H1 (cell line): Measurements from ENCODE around the gene PPFIA2. TPM values are rescaled to one million over a fixed set of nuclear protein-coding genes. Genes with fewer than 3 reads are reported as not detected.

ENCODE experiments used
- ATF2 ChIP-seq: IDR thresholded peaks from 2 replicates; pipeline ENCODE4 v1.6.1; 2012; ENCODE audit warnings: low read length, inconsistent platforms
- HDAC2 ChIP-seq, 2 experiments: fragments of 300-600 bp in 1 of 2; sonication (generic) in 1 of 2; IDR thresholded peaks; 2 replicates each; pipeline ENCODE4 v1.6.1; 2011 to 2012; ENCODE audit warnings: low read depth in 2 of 2, low read length in 2 of 2, mild to moderate bottlenecking in 2 of 2, moderate library complexity in 2 of 2, borderline replicate concordance in 1 of 2, inconsistent platforms in 1 of 2
- SRF ChIP-seq: IDR thresholded peaks from 2 replicates; pipeline ENCODE4 v1.6.1; 2011; ENCODE audit warnings: mild to moderate bottlenecking, low read depth, low read length, moderate library complexity
- TEAD4 ChIP-seq: IDR thresholded peaks from 2 replicates; pipeline ENCODE4 v1.6.1; 2012; ENCODE audit warnings: low read depth, low read length, inconsistent platforms, mixed read lengths
- polyA plus RNA-seq, 7 experiments: library from polyadenylated mRNA; depleted of rRNA in 3 of 7; stranded (reverse) in 5 of 7; unstranded in 2 of 7; fragments of >200 nt in 5 of 7; fragments of 200-250 nt in 2 of 7; gene quantifications; 1 replicate in 5 of 7; 2 replicates in 1 of 7; 4 replicates in 1 of 7; pipeline versions ENCODE4 v1.2.1 to v1.2.3, GENCODE V29; 2011 to 2013; ENCODE audit warnings: missing spikeins in 2 of 7, mixed read lengths in 2 of 7
- total RNA-seq: library from RNA; stranded (reverse); fragmentation: NEBNext Ultra II Directional; extraction: Animal tissue kit (Norgen Biotek cat#: 25700); gene quantifications from 2 replicates; pipeline ENCODE4 v1.2.1, GENCODE V29; 2021

PPFIA2 gene
- total and polyA plus RNA-seq, 2 of the 8 experiments (the other 6 are each of a cell fraction or from before 2014, with no cell fraction given) = 1.2 to 1.8 TPM

- TF ChIP-seq ATF2 = no peak
- TF ChIP-seq SRF = no peak
- TF ChIP-seq TEAD4 = no peak
- no peak for TF ChIP-seq HDAC2 (IDR thresholded peaks at IDR 0.05; ENCODE audit: borderline replicate concordance in 1 of 2, low read depth in 2 of 2, low read length in 2 of 2)
Observed at GRCh38 chr12:81499809-81500208, 259.3 kb downstream of the PPFIA2 start (continued).
